GM03348 (cell line): ENCODE data around the gene ZNF552.
"Not testable (repeated sequence)": the region's sequence is repeated elsewhere in the genome, so short reads cannot be mapped to it uniquely, and the experiment has no call there.

Experiments
- DNase-seq: peaks from one replicate; pipeline ENCODE4 v3.0.0; 2012; ENCODE audit warnings: low spot score

The ZNF552 gene

DNA sequence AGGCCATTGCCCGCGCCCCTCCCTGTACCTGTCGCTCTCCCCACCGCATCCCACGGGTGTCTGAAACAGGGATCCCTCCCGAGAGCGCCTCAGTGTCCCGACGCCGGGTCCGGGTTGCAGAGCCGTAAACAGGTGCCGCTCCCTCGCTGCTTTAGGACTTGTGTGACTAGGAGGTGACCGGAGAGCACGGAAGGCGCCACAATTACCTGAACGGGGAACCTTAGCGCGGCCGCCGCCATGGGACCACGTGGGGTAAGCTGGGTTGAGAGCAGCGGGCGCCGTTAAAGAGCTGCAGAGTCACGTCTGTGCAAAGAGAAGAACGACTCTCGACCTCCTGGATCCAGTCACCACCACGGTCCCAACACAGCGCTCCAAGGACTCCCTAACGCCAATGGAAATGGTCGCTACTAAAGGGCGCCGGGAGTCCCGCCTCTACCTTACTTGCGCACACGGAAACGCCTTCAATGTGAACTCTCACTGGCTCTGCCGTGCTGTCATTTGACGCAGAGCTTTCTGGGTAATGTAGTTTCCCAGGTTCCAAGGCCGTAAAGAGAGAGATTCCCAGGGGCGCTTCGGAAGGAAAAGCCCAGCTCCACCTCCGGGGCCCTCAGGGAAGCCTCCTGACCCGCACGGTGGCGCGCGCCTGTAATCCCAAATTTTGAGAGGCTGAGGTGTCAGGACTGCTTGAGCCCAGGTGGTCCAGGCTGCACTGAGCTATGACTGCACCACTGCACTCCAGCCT lies at the start of gene ZNF552:
TSS of gene ZNF552 (minus strand) at position 409 of the 742 bp plus-strand sequence. CDS start at position 239, 170 bp downstream.
- DNase-seq = peak; percentile 91

DNA sequence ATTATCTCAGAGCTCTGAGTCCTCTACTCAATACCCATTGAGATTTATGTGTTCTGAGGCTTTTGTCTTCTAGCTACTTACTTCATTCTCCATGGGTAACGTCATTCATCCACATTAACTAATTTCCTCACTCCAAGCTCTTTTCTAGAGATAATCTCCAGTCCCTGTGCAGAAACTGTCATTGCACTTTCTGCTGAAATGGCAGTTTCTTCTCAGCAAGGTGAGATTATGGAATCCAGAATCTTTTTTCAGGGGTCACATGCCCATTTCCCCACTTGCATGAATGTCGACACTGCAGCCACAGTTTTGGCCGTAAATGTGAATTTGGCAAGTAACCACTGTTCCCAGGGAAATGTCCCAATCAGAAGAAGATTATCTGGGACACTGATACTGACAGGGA lies 47.6 kb upstream of the ZNF552 start:
- not testable (repeated sequence) for DNase-seq

GRCh38 chr19:57854117-57854516 lies 39.4 kb upstream of the ZNF552 start:
- DNase-seq = not testable (repeated sequence)

DNA sequence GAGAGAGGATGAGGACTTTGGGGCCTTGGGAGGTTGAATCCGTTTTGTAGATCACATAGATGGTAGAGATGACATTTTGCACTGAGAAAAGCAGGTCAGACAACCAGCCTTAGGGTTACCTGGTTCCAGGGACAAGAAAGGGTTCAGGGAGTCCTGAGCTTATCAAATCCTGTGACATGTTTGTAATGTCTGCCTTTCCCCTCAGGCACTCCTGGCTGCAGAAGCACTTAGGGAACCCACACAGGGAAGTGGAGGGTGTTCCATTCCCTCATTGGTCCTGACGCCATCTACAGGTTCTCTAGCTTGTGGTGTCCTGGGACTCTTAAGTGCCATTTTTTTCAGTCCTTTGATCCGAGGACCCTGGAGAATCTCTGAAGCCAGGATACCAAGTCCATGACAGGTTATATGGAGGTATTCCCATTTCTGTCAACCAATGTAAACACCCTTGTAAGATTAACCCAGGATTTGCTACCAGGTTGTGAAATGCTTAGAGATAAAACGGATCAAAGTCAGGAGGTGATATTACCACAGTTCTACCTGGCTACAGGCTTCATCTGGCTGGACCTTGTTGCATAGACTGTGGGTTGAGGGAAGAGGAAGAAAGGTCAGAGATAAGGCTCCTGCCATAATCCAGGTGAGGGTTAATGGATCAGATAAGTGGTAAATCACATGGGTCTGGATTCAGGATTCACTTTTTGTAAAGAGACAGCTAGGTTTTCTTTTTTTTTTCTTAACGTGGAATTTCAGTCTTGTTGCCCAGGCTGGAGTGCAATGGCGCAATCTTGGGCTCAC lies 37.3 kb upstream of the ZNF552 start:
- not testable (repeated sequence) for DNase-seq

DNA sequence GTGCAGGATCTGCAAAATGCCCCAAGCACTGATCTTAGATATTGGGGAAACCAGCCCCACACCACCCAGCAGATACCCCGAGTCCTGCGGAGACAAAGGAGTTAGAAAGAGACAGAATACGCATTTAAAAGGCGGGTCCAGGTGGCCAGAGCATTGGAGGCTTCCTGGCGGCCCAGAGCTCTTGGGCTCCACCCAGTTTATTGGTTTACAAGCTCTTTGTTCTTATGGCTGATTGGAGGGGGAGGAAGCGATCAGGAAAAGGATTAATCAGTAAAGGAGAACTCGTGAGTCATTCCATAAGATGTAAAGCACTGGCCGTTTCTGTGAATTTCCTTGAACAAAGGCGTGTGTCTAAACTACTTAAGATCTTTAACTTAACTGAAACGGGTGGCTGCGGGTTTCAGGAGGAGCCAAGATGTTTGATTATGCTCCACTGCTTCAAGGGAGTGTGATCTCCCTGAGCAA lies 35.9 kb upstream of the ZNF552 start:
- no peak for DNase-seq

- DNase-seq = peak; percentile 74
These were observed 35.2 kb upstream of the ZNF552 start, which contains the start of gene ZNF587 for GRCh38 chr19:57849666-57850473. TSS of gene ZNF587 (plus strand) at chr19:57849859. CDS start at chr19:57850039, 180 bp downstream.

DNA sequence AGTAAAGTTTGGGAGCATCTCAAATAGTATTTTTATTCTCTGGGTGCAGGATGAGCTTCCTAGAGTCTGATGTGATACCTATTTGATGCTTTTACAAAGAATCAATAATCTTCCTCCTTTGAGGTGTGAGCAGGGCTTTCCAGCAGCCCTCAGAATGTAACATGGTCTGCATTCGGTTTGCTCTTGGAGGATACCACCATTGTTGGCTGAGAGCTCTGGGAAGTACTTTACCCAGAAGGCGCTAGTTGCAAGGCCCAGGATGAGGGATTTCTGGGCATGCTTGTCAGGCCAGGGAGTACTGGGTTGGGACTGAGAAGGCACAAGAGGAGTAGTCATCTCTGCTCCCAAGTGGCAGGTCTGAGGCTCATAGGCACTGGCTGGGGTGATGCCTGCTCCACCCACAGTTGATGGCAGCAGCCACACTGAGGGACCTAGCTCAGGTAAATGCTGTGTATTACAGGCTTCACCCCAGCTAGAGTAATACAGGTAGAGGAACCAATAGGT lies 34.5 kb upstream of the ZNF552 start:
- not testable (repeated sequence) for DNase-seq

GRCh38 chr19:57847164-57847563 lies 32.5 kb upstream of the ZNF552 start:
- not testable (repeated sequence) for DNase-seq

DNA sequence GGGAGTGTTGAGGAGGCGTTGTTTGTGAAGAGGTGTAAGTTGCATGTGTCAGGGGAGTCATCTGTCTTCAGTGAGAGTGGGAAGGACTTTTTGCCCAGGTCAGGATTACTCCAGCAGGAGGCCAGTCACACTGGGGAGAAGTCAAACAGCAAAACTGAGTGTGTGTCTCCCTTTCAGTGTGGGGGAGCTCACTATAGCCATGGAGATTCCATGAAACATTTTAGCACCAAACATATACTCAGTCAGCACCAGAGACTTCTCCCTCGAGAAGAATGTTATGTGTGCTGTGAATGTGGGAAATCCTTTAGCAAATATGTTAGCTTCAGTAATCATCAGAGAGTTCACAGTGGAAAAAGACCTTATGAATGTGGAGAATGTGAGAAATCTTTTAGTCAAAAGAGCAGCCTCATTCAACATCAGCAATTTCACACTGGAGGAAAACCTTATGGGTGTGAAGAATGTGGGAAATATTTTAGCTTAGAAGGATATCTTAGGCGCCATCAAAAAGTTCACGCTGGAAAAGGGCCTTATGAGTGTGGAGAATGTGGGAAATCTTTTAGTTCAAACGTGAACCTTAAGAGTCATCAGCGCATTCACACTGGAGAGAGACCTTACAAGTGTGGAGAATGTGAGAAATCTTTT lies 26.5 kb upstream of the ZNF552 start:
- DNase-seq = no peak

DNA sequence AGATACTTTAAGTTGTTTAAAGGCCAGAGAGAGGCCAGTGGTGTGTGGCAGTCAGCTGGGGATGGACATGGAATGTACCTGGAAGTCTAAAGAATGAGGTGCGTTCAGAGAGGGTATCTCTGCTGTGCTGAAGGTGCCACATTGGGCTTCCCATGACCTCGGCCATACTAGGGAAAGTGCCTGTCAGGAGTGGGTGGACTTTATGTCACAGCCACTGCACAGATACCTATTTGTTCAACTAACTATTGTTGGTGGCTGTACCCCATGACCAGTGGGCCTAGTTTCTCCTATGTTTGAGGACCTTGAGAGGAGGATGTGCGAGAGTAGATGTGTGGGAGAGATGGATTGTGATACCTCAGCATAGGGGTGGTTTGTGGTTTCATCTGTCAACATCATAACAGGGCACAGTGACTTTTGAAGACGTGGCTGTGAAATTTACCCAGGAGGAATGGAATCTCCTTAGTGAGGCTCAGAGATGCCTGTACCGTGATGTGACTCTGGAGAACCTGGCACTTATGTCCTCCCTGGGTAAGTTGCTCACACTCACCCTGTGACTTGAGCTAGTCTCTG lies 24.0 kb upstream of the ZNF552 start:
- not testable (repeated sequence) for DNase-seq

- not testable (repeated sequence) for DNase-seq
These were observed 22.3 kb upstream of the ZNF552 start for GRCh38 chr19:57836991-57837390.

- DNase-seq = no peak
These were observed 15.4 kb upstream of the ZNF552 start, which contains the start of gene ZNF587B for GRCh38 chr19:57830071-57830602. TSS of gene ZNF587B (plus strand) at chr19:57830299. CDS start at chr19:57830529, 230 bp downstream.

DNA sequence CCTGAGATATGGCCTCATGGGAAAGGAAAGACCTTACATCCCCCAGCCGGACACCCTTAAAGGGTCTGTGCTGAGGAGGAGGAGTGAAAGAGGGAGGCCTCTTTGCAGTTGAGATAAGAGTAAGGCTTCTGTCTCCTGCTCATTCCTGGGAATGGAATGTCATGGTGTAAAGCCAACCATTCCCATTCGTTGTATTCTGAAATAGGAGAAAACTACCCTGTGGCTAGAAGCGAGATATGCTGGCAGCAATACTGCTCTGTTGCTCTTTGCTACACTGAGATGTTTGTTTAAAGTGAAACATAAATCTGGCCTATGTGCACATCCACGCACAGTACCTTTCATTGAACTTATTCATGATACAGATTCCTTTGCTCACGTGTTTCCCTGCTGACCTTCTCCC lies 14.6 kb upstream of the ZNF552 start:
- DNase-seq = no peak

- no peak for DNase-seq
These were observed 10.8 kb upstream of the ZNF552 start for GRCh38 chr19:57825511-57825910.

DNA sequence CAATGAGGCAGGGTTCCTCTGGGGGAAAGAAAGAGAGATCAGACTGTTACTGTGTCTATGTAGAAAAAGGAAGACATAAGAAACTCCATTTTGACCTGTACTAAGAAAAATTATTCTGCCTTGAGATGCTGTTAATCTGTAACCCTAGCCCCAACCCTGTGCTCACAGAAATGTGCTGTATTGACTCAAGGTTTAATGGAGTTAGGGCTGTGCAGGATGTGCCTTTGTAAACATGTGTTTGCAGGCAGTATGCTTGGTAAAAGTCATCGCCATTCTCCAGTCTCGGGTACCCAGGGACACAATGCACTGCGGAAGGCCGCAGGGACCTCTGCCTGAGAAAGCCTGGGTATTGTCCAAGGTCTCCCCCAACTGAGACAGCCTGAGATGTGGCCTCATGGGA lies 8.9 kb upstream of the ZNF552 start:
- not testable (repeated sequence) for DNase-seq

- not testable (repeated sequence) for DNase-seq
These were observed 8.4 kb upstream of the ZNF552 start for GRCh38 chr19:57823155-57823554.

DNA sequence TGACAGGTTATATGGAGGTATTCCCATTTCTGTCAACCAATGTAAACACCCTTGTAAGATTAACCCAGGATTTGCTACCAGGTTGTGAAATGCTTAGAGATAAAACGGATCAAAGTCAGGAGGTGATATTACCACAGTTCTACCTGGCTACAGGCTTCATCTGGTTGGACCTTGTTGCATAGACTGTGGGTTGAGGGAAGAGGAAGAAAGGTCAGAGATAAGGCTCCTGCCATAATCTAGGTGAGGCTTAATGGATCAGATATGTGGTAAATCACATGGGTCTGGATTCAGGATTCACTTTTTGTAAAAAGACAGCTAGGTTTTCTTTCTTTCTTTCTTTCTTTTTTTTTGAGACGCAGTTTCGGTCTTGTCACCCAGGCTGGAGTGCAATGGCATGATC lies 6.8 kb upstream of the ZNF552 start:
- not testable (repeated sequence) for DNase-seq

GRCh38 chr19:57821095-57821494 lies 6.4 kb upstream of the ZNF552 start:
- not testable (repeated sequence) for DNase-seq

DNA sequence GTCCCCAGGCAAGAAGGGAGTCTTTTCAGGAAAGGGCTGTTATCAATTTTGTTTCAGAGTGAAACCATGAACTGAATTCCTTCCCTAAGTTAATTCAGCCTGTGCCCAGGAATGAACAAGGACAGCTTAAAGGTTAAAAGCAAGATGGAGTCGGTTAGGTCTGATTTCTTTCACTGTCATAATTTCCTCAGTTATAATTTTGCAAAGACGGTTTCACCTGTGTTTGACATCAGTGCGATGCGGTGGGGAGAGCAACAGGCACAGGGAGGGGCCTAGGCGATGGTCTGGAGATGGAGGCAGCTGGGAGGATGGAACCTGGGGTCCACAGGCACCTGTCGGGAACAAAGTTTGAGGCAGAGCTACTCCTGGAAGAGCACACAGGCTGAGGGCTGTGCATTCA lies 5.9 kb upstream of the ZNF552 start:
- no peak for DNase-seq

DNA sequence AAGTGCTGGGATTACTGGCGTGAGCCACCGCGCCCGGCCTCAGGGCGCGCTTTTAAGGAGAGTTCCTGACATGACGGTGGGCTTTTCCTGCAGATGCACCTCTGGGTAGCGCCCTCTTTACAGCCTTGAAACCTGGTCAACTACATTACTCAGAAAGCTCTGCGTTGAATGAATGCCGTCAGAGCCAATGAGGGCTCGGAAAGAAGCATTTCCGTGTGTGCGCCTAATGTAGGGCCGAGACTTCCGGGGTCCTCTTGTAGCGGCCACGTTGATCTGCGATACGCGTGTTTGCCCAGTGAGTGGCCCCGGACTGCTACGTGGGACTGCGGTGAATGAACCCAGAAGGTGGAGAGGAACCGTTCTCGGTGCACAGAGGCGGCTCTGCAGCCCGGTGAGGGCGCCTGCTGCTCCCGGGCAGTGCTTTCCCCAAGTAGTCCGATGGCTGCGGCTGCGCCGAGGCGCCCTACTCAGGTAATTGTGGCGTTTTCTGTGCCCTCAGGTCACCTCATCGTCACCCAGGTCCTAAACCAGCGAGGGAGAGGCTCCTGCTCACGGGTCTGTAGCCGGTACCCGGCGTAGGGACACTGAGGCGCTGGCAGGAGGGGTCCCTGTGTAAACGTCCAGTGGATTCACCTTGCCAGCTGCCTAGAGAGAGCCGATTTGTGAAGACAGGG lies 4.9 kb upstream of the ZNF552 start:
- DNase-seq = peak; percentile 94
